Transverse colon (tissue), 4 donors: ENCODE data around the gene CXorf38.

Experiments used
- POLR2A ChIP-seq: fragments of 450-650 bp; IDR thresholded peaks from one replicate; pipeline ENCODE4 v1.6.1; 2016; ENCODE audit warnings: antibody characterized with exemption, mild to moderate bottlenecking, moderate library complexity
- POLR2AphosphoS5 ChIP-seq, 3 donors: sonication (generic); formaldehyde crosslinking; IDR thresholded peaks; one replicate each; pipeline ENCODE4 v1.6.1; 2016; ENCODE audit warnings: antibody characterized with exemption in 3 of 3
- TF ChIP-seq, protein P1 (sequence below), 5 experiments: fragments of 200-600 bp in 3 of 5; fragments of 450-650 bp in 2 of 5; sonication (generic) in 3 of 5; IDR thresholded peaks; 1 replicate in 2 of 5; 2 replicates in 3 of 5; pipeline ENCODE4 v1.5.1; 2016 to 2017; ENCODE audit warnings: antibody characterized with exemption in 5 of 5, inconsistent platforms in 3 of 5, mild to moderate bottlenecking in 2 of 5, moderate library complexity in 1 of 5

DNA sequence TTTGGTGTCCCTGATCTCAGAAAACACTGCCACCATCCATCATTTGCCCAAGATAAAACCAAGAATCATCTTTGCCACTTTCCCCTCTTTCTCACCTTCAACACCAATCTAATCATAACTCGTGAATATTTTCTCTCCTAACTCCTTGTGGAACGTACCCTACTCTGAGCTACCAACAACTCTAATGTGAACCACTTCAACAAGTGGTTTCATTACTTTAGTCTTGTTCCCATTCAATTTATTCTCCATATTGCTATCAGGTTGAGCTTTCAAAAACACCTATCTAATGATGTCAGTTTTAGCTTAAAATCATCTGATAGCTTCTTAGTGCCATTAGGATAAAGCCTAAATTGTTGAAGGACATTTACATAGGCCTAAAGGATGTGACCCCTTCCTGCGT lies 39.8 kb upstream of the CXorf38 start:
- TF ChIP-seq, protein P1, sequence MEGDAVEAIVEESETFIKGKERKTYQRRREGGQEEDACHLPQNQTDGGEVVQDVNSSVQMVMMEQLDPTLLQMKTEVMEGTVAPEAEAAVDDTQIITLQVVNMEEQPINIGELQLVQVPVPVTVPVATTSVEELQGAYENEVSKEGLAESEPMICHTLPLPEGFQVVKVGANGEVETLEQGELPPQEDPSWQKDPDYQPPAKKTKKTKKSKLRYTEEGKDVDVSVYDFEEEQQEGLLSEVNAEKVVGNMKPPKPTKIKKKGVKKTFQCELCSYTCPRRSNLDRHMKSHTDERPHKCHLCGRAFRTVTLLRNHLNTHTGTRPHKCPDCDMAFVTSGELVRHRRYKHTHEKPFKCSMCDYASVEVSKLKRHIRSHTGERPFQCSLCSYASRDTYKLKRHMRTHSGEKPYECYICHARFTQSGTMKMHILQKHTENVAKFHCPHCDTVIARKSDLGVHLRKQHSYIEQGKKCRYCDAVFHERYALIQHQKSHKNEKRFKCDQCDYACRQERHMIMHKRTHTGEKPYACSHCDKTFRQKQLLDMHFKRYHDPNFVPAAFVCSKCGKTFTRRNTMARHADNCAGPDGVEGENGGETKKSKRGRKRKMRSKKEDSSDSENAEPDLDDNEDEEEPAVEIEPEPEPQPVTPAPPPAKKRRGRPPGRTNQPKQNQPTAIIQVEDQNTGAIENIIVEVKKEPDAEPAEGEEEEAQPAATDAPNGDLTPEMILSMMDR (IDR thresholded peaks at IDR 0.05): no peak
- TF ChIP-seq POLR2A: no peak
- TF ChIP-seq POLR2AphosphoS5 (IDR thresholded peaks at IDR 0.05): no peak
